Liver (tissue), 9 donors: ENCODE measurements around the gene TUBB1. TPM values are rescaled to one million over a fixed set of nuclear protein-coding genes. Genes with fewer than 3 reads are reported as not detected.

Source experiments
- DNase-seq: peaks from one replicate; pipeline ENCODE4 v3.0.0-alpha.2; 2017; ENCODE audit warnings: low spot score
- H3K27ac ChIP-seq, 2 donors: one replicate each; pipeline ENCODE4 v1.7.0; 2013; ENCODE audit warnings: inconsistent platforms in 2 of 2, low read length in 2 of 2, control low read depth in 1 of 2, low read depth in 1 of 2, mild to moderate bottlenecking in 1 of 2
- H3K27me3 ChIP-seq, 4 donors: one replicate each; pipeline versions ENCODE4 v1.6.1 to v1.7.0; 2013; ENCODE audit warnings: low read length in 3 of 4, inconsistent platforms in 1 of 4, mild to moderate bottlenecking in 1 of 4, moderate library complexity in 1 of 4; ENCODE audit not compliant: control insufficient read depth in 4 of 4, insufficient read depth in 4 of 4
- H3K36me3 ChIP-seq, 4 donors: one replicate each; pipeline versions ENCODE4 v1.6.1 to v1.7.0; 2013; ENCODE audit warnings: low read length in 3 of 4, mild to moderate bottlenecking in 3 of 4, low read depth in 1 of 4, moderate library complexity in 1 of 4; ENCODE audit not compliant: control insufficient read depth in 4 of 4, insufficient read depth in 3 of 4
- H3K4me1 ChIP-seq, 4 donors: one replicate each; pipeline versions ENCODE4 v1.6.1 to v1.7.0; 2013; ENCODE audit warnings: low read length in 3 of 4, mild to moderate bottlenecking in 3 of 4, moderate library complexity in 1 of 4; ENCODE audit not compliant: control insufficient read depth in 4 of 4, insufficient read depth in 4 of 4
- H3K4me3 ChIP-seq, 3 donors: one replicate each; pipeline versions ENCODE4 v1.6.1 to v1.7.0; 2013; ENCODE audit warnings: low read length in 3 of 3, control low read depth in 1 of 3, low read depth in 1 of 3, mild to moderate bottlenecking in 1 of 3
- H3K9ac ChIP-seq, 2 donors: one replicate each; pipeline ENCODE4 v1.7.0; 2013; ENCODE audit warnings: low read length in 2 of 2, mild to moderate bottlenecking in 2 of 2, moderate library complexity in 2 of 2, control low read depth in 1 of 2, low read depth in 1 of 2
- H3K9me3 ChIP-seq, 4 donors: one replicate each; pipeline versions ENCODE4 v1.6.1 to v1.7.0; 2013; ENCODE audit warnings: low read length in 3 of 4; ENCODE audit not compliant: control insufficient read depth in 4 of 4
- ATF3 ChIP-seq: IDR thresholded peaks from 2 replicates; pipeline ENCODE4 v1.6.1; 2016; ENCODE audit warnings: antibody characterized with exemption
- EGR1 ChIP-seq, 2 donors: IDR thresholded peaks; 2 replicates each; pipeline ENCODE4 v1.6.1; 2016 to 2018; ENCODE audit warnings: antibody characterized with exemption in 2 of 2, low read depth in 2 of 2
- FOXA1 ChIP-seq: IDR thresholded peaks from 2 replicates; pipeline ENCODE4 v1.6.1; 2016; ENCODE audit warnings: antibody characterized with exemption
- FOXA2 ChIP-seq: IDR thresholded peaks from 2 replicates; pipeline ENCODE4 v1.6.1; 2016; ENCODE audit warnings: antibody characterized with exemption
- GABPA ChIP-seq, 2 donors: IDR thresholded peaks in 1 of 2; conservative IDR thresholded peaks in 1 of 2; 2 replicates each; pipeline ENCODE4 v1.6.1; 2016; ENCODE audit warnings: antibody characterized with exemption in 2 of 2, mild to moderate bottlenecking in 1 of 2, moderate library complexity in 1 of 2
- HNF4A ChIP-seq, 2 donors: conservative IDR thresholded peaks; 2 replicates each; pipeline ENCODE4 v1.6.1; 2016; ENCODE audit warnings: antibody characterized with exemption in 2 of 2, mild to moderate bottlenecking in 2 of 2
- HNF4G ChIP-seq: IDR thresholded peaks from 2 replicates; pipeline ENCODE4 v1.6.1; 2016; ENCODE audit warnings: antibody characterized with exemption
- JUND ChIP-seq, 2 donors: IDR thresholded peaks; 2 replicates each; pipeline ENCODE4 v1.6.1; 2016; ENCODE audit warnings: antibody characterized with exemption in 2 of 2
- MAX ChIP-seq: IDR thresholded peaks from 2 replicates; pipeline ENCODE4 v1.6.1; 2016; ENCODE audit warnings: antibody characterized with exemption
- NR2F2 ChIP-seq: IDR thresholded peaks from 2 replicates; pipeline ENCODE4 v1.6.1; 2016; ENCODE audit warnings: antibody characterized with exemption
- RAD21 ChIP-seq, 2 donors: IDR thresholded peaks; 2 replicates each; pipeline ENCODE4 v1.6.1; 2016; ENCODE audit warnings: antibody characterized with exemption in 2 of 2, mild to moderate bottlenecking in 2 of 2
- RXRA ChIP-seq, 2 donors: IDR thresholded peaks; 2 replicates each; pipeline ENCODE4 v1.6.1; 2017 to 2018; ENCODE audit warnings: antibody characterized with exemption in 2 of 2, mild to moderate bottlenecking in 1 of 2
- SP1 ChIP-seq: IDR thresholded peaks from 2 replicates; pipeline ENCODE4 v1.6.1; 2018; ENCODE audit warnings: antibody characterized with exemption, mild to moderate bottlenecking
- TAF1 ChIP-seq: conservative IDR thresholded peaks from 2 replicates; pipeline ENCODE4 v1.6.1; 2016; ENCODE audit warnings: antibody characterized with exemption, mild to moderate bottlenecking
- YY1 ChIP-seq: IDR thresholded peaks from 2 replicates; pipeline ENCODE4 v1.6.1; 2016; ENCODE audit warnings: antibody characterized with exemption, mild to moderate bottlenecking
- WGBS: extraction: QIAGEN DNeasy Blood & Tissue Kit; methylation state at CpG from one replicate; pipeline ENCODE4 v1.1.7; 2013; 5-methylcytosine and 5-hydroxymethylcytosine counted together
- polyA plus RNA-seq, 2 donors: library from polyadenylated mRNA; stranded (reverse) in 1 of 2; unstranded in 1 of 2; fragments of 200-250 nt in 1 of 2; fragments of >200 nt in 1 of 2; fragmentation: Nextera tagmentation in 1 of 2; extraction: Ambion mirVana in 1 of 2; gene quantifications; one replicate each; pipeline versions ENCODE4 v1.2.1 to v1.2.3, GENCODE V29; 2013 to 2015
- total RNA-seq, 2 donors: library from RNA; depleted of rRNA; stranded (reverse); fragments of >200 nt; gene quantifications; one replicate each; pipeline ENCODE4 v1.2.3, GENCODE V29; 2014
- TF ChIP-seq, protein P1 (sequence below): IDR thresholded peaks from 2 replicates; pipeline ENCODE4 v1.6.1; 2016; ENCODE audit warnings: antibody characterized with exemption, mild to moderate bottlenecking
- donor health status: healthy.
- donor health status: healthy.
- donor health status: healthy.
- donor health status: healthy.
- donor health status: healthy.

Gene TUBB1
- total and polyA plus RNA-seq, 4 donors, result 0.17 to 59.5 (median 0.24) TPM

- Histone ChIP-seq H3K9ac (no peak overlapping the region), H3K27ac (no peak overlapping the region), H3K9me3 (no peaks in the 10 kb centered on the region), H3K36me3 (no peaks in the 10 kb centered on the region), H3K4me3 (no peak overlapping the region), H3K27me3 (no peaks in the 10 kb centered on the region), H3K4me1 (no peaks in the 10 kb centered on the region)
- TF ChIP-seq TAF1, result no peak
- TF ChIP-seq RXRA (IDR thresholded peaks at IDR 0.05), result no peak
- no peak for TF ChIP-seq NR2F2
- no peak for TF ChIP-seq GABPA (IDR thresholded peaks at IDR 0.05 in 1 of 2, conservative IDR thresholded peaks at IDR 0.05 in 1 of 2)
- TF ChIP-seq, protein P1, sequence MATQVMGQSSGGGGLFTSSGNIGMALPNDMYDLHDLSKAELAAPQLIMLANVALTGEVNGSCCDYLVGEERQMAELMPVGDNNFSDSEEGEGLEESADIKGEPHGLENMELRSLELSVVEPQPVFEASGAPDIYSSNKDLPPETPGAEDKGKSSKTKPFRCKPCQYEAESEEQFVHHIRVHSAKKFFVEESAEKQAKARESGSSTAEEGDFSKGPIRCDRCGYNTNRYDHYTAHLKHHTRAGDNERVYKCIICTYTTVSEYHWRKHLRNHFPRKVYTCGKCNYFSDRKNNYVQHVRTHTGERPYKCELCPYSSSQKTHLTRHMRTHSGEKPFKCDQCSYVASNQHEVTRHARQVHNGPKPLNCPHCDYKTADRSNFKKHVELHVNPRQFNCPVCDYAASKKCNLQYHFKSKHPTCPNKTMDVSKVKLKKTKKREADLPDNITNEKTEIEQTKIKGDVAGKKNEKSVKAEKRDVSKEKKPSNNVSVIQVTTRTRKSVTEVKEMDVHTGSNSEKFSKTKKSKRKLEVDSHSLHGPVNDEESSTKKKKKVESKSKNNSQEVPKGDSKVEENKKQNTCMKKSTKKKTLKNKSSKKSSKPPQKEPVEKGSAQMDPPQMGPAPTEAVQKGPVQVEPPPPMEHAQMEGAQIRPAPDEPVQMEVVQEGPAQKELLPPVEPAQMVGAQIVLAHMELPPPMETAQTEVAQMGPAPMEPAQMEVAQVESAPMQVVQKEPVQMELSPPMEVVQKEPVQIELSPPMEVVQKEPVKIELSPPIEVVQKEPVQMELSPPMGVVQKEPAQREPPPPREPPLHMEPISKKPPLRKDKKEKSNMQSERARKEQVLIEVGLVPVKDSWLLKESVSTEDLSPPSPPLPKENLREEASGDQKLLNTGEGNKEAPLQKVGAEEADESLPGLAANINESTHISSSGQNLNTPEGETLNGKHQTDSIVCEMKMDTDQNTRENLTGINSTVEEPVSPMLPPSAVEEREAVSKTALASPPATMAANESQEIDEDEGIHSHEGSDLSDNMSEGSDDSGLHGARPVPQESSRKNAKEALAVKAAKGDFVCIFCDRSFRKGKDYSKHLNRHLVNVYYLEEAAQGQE, result no peak
- no peak for TF ChIP-seq JUND (IDR thresholded peaks at IDR 0.05)
- no peak for TF ChIP-seq FOXA2
- no peak for TF ChIP-seq ATF3
- no peak for TF ChIP-seq YY1
- TF ChIP-seq EGR1 (IDR thresholded peaks at IDR 0.05; ENCODE audit: low read depth in 2 of 2), result no peak
- 76% methylated on average over 4 of the region's 4 CpGs for WGBS
- DNase-seq, result no peak
These were observed 2.3 kb upstream of the TUBB1 start for GRCh38 chr20:59016795-59017492.

DNA sequence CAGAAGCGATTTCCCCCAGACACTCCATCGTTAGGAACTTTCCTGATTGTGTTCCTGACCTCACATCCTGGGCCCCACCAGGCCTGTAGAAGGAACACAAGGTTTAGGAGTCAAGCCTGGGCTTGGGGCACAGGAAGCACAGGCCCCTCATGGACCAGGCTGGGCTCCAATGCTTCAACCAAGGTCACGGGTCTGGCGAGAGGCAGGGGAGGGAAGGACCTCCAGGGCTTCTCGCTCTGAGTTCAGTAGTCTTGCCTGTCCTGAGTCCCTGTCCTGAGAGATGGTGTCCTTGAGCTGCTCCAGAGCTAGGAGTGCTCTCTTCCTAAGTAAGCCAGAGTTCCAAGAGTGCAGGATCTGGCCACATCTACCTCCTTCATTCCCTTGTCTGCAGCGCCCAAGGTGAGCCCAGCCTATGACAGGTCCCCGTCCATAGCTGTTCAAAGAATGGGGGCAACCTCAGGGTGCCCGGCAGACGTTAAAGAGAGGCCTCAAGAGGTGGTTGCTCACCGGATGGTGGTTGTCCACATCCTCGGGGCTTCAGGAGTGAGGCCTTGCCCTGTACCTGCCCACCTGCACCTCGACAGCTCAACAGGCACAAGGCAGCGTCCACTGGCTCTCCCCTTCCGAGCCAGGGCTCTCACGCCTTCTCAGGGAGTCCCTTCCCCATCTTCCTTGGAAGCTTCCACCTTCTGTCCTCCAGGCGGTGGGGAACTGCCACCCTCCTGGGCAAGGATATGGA, 1.6 kb upstream of the TUBB1 start:
- Histone ChIP-seq H3K27me3 (no peaks in the 10 kb centered on the region), H3K9ac (no peak overlapping the region), H3K9me3 (no peaks in the 10 kb centered on the region), H3K27ac (no peak overlapping the region), H3K36me3 (peaks cover 0 to 4% (median 0%) of the 10 kb centered on the region in 4 donors), H3K4me1 (no peaks in the 10 kb centered on the region), H3K4me3 (no peak overlapping the region)
- 95% methylated on average over 16 of the region's 16 CpGs for WGBS
- no peak for TF ChIP-seq HNF4A (conservative IDR thresholded peaks at IDR 0.05)
- TF ChIP-seq RXRA (IDR thresholded peaks at IDR 0.05), result no peak
- TF ChIP-seq HNF4G, result no peak
- TF ChIP-seq JUND (IDR thresholded peaks at IDR 0.05), result no peak
- TF ChIP-seq RAD21 (IDR thresholded peaks at IDR 0.05), result no peak
- no peak for TF ChIP-seq TAF1
- no peak for TF ChIP-seq FOXA1
- TF ChIP-seq MAX, result no peak
- no peak for TF ChIP-seq ATF3
- no peak for TF ChIP-seq YY1
- TF ChIP-seq GABPA (IDR thresholded peaks at IDR 0.05 in 1 of 2, conservative IDR thresholded peaks at IDR 0.05 in 1 of 2), result no peak
- no peak for TF ChIP-seq NR2F2
- TF ChIP-seq SP1, result no peak
- DNase-seq, result no peak
